ENCODE results near the gene ABCC1. TPM values are rescaled to one million over a fixed set of nuclear protein-coding genes. Genes with fewer than 3 reads are reported as not detected.

The ABCC1 gene
- total and polyA plus RNA-seq, 2 of the 8 experiments (the other 6 are each of a cell fraction or from before 2014, with no cell fraction given): 42.6 to 66.8 TPM

DNA sequence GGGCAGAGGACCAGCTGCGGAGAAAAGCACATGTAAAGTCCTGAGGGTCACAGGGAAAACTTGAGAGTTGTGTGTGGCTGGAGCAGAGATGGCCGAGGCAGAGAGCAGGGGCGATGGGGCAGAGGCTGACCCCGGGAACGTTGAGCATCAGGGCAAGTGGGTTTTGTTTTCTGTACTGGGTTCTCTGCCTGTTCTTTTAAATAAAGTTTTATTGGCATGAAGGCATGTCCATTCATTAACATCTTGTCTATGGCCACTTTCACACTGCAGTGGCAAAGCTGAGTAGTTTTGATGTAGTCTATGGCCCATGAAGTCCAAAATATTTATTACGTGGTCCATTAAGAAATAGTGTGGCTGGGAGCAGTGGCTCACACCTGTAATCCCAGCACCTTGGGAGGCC, 64.4 kb downstream of the ABCC1 start:
- Histone ChIP-seq H2AFZ (ENCODE audit: low read length) (no peak overlapping the region), H2BK20ac (ENCODE audit: low read length) (no peak overlapping the region), H3K9me3 (ENCODE audit: insufficient read depth in 2 of 2, low read depth in 1 of 2, low read length in 1 of 2) (no peaks in the 10 kb centered on the region), H3K23me2 (ENCODE audit: low read depth, low read length) (no peaks in the 10 kb centered on the region), H2BK15ac (ENCODE audit: low read length) (no peak overlapping the region), H3K56ac (replicated peaks; ENCODE audit: insufficient read length, low read depth, low read length) (no peak overlapping the region), H3K14ac (ENCODE audit: insufficient read length) (no peak overlapping the region), H3K4me3 (ENCODE audit: extremely low read depth in 1 of 4, insufficient read depth in 2 of 4, low read depth in 3 of 4, low read length in 4 of 4) (no peak overlapping the region), H2BK5ac (ENCODE audit: low read depth, low read length) (no peak overlapping the region), H3K23ac (ENCODE audit: insufficient read length) (no peak overlapping the region), H3K4ac (replicated peaks; ENCODE audit: insufficient read length, low read depth, low read length) (no peak overlapping the region), H2BK12ac (ENCODE audit: low read depth, low read length) (no peak overlapping the region), H3K18ac (ENCODE audit: extremely low read depth, low read length) (no peak overlapping the region), H3K4me2 (ENCODE audit: insufficient read depth in 1 of 2, low read depth in 2 of 2, low read length in 2 of 2) (no peak overlapping the region), H3K79me1 (ENCODE audit: low read depth, low read length) (no peaks in the 10 kb centered on the region; the same call in 1 of the 2 replicates), H3K4me1 (replicated peaks in 1 of 4; ENCODE audit: control insufficient read depth in 3 of 4, insufficient read depth in 4 of 4, low read length in 3 of 4) (no peaks in the 10 kb centered on the region), H4K8ac (ENCODE audit: extremely low read depth, insufficient read depth, low read length) (no peak overlapping the region), H3K27me3 (replicated peaks in 1 of 4; ENCODE audit: control insufficient read depth in 3 of 4, extremely low read depth in 1 of 4, insufficient read depth in 3 of 4, low read length in 3 of 4) (no peaks in the 10 kb centered on the region), H4K20me1 (replicated peaks in 1 of 2; ENCODE audit: control insufficient read depth in 1 of 2, insufficient read depth in 2 of 2, low read length in 2 of 2) (peaks cover 3 to 9% of the 10 kb centered on the region in 2 experiments), H4K91ac (replicated peaks; ENCODE audit: insufficient read length, low read length) (no peak overlapping the region), H3K9ac (replicated peaks in 1 of 4; ENCODE audit: extremely low read depth in 1 of 4, low read depth in 3 of 4, low read length in 3 of 4) (no peak overlapping the region), H3K36me3 (ENCODE audit: control insufficient read depth in 2 of 4, insufficient read depth in 4 of 4, low read length in 3 of 4) (peaks cover 6 to 42% (median 28%) of the 10 kb centered on the region in 4 experiments; a peak in 7 of 8 replicates), H3K27ac (ENCODE audit: low read depth, low read length) (no peak overlapping the region), H4K5ac (ENCODE audit: insufficient read length, low read depth, low read length) (no peak overlapping the region), H3K79me2 (ENCODE audit: control insufficient read depth in 1 of 2, insufficient read depth in 2 of 2, low read length in 2 of 2) (no peaks in the 10 kb centered on the region; a peak in 1 of 4 replicates), H2AK5ac (ENCODE audit: low read depth, low read length) (no peak overlapping the region), H2BK120ac (replicated peaks; ENCODE audit: low read depth, low read length) (no peak overlapping the region)
- FAIRE-seq: no peak
- CTCF ChIA-PET (ENCODE audit: partially characterized antibody): no interaction called here
- 77% methylated on average over 6 of the region's 6 CpGs; no CpG with 5 or more reads in 1 of the 2 experiments for WGBS, 2 experiments (ENCODE audit: extremely low coverage in 1 of 2, insufficient coverage in 1 of 2, insufficient read length in 1 of 2, insufficient replicate concordance in 2 of 2, low coverage in 1 of 2, low lambda C conversion rate in 2 of 2, missing lambda C conversion rate in 1 of 2)
- TF ChIP-seq SRF (IDR thresholded peaks at IDR 0.05; ENCODE audit: low read depth, low read length): no peak
- TF ChIP-seq KDM5A (IDR thresholded peaks at IDR 0.05; ENCODE audit: low read length): no peak
- TF ChIP-seq, protein P1, sequence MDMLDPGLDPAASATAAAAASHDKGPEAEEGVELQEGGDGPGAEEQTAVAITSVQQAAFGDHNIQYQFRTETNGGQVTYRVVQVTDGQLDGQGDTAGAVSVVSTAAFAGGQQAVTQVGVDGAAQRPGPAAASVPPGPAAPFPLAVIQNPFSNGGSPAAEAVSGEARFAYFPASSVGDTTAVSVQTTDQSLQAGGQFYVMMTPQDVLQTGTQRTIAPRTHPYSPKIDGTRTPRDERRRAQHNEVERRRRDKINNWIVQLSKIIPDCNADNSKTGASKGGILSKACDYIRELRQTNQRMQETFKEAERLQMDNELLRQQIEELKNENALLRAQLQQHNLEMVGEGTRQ (IDR thresholded peaks at IDR 0.05; ENCODE audit: low read length): no peak
- TF ChIP-seq SUZ12 (IDR thresholded peaks at IDR 0.05; ENCODE audit: low read length): no peak
- TF ChIP-seq ZNF274 (IDR thresholded peaks at IDR 0.05; ENCODE audit: borderline replicate concordance, extremely low read depth, low read length): no peak
- TF ChIP-seq, protein P2, sequence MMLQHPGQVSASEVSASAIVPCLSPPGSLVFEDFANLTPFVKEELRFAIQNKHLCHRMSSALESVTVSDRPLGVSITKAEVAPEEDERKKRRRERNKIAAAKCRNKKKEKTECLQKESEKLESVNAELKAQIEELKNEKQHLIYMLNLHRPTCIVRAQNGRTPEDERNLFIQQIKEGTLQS (IDR thresholded peaks at IDR 0.05; ENCODE audit: insufficient read depth, low read depth, low read length): no peak
- no peak for TF ChIP-seq CREB1 (IDR thresholded peaks at IDR 0.05)
- no peak for TF ChIP-seq YY1 (IDR thresholded peaks at IDR 0.05; ENCODE audit: low read depth, low read length)
- no peak for TF ChIP-seq JUN (IDR thresholded peaks at IDR 0.05; ENCODE audit: low read depth, low read length)
- no peak for TF ChIP-seq EZH2 (IDR thresholded peaks at IDR 0.05; ENCODE audit: low read depth, low read length, severe bottlenecking)
- TF ChIP-seq SIRT6 (IDR thresholded peaks at IDR 0.05; ENCODE audit: low read length): no peak
- DNase-seq (ENCODE audit: low read depth in 1 of 2, low spot score in 2 of 2): no peak
- POLR2A ChIA-PET (ENCODE audit: partially characterized antibody): interaction anchor here (1.4 kb wide), 1 partner anchor 13 kb away, joined by 3 read pairs; no protein-coding TSS in a partner anchor
